HG03457 (cell line): ENCODE results near the gene ATP6V0B.

Source experiments
- ATAC-seq: cut with Tn5 transposase; IDR thresholded peaks from one replicate; pipeline ENCODE4 v1.9.1; 2021; ENCODE audit warnings: moderate number of reproducible peaks; ENCODE audit not compliant: unreplicated experiment

The ATP6V0B gene

DNA sequence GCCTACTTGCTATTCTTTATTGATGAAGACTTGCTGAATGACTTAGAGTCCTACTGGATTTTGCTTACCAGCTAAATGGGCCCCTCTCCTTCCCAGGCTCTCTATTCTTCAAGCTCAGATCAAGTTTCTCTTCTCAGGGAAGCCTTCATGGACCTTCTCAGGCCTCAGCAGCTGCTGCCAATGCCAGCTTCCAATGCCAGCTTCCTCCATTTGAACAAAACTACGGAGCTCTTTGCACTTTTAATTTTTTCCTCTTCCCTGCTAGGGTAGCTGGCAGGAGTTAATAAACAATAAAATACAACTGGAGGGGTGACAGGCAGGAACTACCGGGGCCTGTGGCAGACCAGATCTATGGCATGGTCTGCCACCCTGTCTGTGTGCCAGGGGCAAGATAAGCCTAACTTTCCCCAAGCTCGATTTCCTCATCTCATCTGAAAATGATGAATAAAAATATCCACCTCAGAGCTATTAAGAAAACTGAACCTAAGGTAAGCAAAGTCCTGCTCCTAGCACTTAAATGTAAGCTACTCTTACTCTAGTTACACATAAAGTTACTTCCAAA, 29.0 kb upstream of the ATP6V0B start:
- no peak for ATAC-seq

DNA sequence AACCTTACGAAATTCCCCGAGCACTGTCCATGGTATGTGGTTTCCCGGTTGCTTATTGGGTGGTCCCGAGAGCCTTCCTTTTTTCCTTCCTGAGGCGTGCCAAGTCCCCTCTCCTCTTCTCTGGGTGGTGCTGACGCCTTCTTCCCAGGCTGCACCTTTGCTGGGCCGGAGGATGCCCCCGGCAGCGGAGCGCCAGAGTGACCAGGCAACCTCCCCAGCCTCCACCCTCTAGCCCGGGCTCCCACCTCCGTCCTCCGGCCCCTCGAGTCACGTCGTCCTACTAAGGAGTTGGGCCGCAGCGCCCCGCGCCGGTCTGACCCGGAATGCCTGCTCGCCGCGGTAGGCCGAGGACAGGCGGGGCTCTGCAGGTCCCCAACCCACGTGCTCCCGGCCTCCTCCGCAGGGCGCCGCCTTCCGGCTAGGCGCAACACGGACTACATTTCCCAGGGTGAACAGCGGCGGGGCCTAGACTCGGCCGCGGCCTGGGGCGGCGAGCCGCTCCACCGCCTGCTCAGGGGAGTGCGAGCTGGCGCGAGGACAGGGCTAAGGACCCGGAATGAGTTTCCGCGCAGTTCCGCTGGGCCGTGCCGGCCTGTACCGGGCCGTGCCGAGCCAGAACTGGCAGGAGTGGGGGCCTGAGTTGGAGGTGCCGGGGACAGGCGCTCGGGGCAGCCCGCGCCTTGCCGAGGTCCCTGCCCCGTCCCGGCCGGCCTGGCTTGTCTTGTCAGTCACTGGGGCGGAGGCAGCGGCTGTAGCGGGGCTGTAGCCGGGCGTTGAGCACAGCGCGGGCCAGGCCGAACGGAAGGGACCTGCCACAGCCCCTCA, 28.3 kb upstream of the ATP6V0B start, which contains the start of gene IPO13:
IPO13 (plus strand) TSS at position 715 of the 825 bp plus-strand sequence. CDS start 651 bp downstream, outside the sequence.
- peak; percentile 87 for ATAC-seq

DNA sequence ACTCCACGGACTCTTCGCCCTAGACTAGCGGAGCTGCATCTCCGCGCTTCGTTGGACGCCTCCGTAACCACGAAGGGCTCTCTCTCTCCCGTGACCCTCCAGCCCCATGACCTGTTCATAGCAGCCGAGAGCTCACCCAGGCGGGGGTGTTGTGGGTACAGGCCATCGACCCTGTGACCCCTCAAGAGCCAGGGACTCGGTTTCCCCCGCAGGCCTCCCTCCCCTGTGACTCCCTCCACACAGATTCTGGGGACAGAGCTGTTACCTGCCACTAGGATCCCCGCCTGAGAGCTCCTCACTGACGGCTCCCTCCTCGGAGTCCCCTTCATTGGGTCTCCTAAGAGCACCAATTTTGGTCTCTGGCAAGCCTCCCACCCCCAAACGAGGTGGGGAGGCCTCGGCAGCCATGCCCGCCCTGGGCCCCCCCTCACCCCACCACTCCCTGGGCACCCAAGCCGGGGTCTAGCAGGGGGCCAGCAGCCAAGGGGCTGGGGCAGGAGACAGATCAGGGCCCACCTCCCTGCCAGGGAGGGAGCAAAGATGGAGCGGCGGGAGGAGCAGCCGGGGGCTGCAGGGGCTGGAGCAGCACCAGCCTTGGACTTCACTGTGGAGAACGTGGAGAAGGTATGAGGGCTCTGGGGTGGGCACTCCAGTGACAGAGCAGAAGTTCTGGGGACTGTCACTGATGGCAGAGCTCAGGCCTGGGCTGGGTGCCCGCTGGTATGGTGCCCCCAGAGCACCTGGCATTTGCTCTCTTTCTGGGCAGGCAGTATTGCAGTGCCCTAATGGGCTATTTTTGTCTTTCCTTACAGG, 27.5 kb upstream of the ATP6V0B start:
- no peak for ATAC-seq

DNA sequence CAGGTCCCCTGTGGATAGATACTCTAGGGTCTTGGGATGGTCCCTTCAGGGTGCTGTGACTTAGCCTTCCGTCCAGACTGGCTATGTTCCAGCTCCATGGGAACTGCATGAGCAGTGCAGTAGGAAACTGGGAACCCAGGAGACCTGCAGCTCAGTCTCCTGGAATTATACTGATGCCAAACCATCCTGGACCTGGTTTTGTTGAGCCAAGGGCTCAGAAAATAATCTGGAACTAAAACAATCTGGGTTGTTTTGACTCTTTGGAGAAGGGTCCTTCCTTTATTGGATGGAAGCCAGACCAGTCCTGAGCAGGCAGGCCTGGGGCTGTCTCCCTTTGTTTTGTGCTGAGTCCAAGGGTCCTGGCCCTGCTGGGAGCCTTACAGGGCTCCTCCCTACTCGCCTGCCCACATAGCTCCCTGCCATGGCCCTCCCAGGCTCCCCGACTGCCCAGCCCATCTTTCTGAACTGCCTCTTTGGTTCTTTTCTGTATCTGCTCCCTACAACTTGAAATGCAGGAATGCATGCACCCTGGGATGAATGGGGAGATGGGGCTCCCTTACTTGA, 26.8 kb upstream of the ATP6V0B start:
- no peak for ATAC-seq

DNA sequence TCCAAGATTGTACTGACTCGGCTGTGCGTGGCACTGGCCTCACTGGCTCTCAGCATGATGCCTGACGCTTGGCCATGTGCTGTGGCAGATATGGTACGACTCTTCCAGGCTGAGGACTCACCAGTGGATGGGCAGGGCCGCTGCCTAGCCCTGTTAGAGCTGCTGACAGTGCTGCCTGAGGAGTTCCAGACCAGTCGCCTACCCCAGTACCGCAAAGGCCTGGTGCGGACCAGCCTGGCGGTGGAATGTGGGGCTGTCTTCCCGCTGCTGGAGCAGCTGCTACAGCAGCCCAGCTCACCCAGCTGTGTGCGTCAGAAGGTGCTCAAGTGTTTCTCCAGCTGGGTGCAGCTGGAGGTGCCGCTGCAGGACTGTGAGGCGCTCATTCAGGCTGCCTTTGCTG, 25.1 kb upstream of the ATP6V0B start:
- ATAC-seq = no peak

DNA sequence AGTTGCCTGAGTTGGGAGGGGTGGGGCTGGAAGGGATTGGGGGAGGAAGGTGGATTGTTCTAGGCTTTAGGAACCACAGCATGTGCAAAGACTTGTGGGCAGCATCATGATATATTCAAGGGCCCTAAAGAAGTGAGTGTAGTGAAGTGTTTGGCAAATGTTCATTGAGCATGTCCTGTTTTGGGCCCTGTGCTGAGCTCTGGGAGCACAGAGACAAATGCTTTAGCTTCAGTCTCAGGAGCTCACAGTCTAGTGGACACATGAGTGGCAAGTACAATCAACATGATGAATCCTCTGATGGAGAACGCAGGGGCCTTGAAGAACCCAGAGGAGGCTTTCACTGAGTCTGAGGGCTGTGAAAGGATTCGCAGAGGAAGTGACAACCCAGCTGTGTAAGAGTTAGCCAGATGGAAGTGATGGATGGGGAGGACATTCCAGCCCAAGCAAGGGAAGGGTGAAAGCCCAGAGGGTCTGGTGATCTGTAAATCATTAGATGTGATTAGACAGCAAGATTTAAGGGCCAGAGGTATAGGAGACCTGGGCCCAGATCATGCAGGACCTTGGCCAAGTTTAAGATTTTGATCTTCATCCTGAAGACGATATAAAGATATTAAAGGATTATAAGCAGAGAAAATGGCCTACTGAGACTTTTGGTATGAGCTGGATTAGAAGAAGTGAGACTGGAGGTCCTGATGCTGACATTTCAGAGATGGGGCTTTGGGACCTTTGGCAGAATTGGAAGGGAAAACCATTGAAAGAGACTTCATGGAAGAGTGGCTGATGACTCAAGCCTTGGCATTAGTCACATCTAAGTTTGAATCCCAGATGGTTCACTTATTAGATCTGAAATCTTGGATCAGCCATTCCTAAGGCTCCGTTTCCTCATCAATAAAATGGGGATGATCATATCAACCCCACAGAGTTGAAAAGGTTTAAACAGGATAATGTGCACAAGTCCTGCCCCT, 23.5 kb upstream of the ATP6V0B start:
- ATAC-seq = no peak

DNA sequence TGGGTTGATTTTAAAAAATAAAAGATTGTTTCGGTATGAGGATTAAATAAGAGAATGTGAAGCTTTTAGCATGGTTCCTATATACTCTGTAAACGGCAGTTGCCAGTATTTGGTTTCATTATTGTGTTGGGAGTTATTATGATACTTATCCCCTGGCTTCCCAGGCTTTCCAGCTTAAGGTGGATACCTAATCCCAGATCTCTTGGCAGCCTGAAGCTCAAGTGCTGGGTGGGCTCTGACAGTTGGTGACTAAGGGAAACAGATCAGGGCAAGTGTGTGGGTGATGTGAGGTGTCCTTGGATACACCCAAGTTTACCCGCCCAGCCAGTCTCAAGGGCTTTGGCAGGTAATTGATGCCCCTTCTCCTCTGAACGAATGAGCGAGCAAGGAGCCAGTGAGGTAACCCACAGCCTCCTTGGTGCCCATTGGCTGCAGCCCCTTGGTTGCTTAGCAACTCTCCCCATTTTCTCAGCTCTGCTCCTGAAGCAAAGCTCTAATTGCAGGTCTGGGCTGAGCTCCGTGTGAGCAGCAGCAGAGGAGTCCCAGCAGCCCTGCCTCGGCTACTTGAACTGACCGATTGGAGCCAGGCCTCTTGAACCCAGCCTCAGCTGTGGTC, 21.9 kb upstream of the ATP6V0B start:
- ATAC-seq = no peak

DNA sequence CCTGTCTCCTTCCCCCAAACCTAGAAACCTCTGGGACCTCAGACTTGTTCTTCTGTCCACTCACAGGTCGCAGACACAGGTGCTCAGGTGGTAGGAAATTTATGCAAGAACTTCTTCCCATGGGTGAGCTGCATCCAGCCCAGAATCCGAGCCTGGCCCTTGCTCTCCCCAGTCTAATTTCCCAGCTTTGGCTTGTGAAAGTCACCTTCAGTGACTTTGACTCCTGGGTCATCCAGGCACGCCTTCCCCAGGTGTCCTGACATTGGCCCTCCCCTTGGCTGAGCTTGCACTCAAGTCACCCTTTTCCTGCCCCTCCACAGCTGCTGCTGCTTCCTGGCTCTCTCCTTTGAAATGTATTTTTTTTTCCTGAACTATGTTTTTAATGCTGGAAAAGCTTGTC, 21.4 kb upstream of the ATP6V0B start:
- ATAC-seq = no peak

DNA sequence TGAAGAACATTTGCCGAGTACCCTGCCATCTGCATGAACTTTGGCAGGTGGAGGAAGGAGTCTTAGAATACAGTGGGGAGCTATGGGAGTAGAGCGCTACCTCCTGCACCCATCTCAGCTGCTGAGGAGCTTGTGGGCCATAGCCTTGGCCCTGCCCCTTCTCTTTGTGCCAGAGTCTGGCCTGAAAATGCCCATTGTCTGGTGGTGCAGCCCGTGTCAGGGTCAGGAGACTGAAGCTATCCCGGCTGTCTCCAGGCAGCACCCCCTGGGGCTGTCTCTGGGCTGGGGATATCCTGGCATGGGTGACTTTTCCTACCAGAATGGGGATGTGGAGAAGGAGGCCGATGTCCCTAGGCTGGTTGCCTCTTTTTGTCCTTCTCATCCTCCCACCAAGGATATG, 20.7 kb upstream of the ATP6V0B start:
- no peak for ATAC-seq

DNA sequence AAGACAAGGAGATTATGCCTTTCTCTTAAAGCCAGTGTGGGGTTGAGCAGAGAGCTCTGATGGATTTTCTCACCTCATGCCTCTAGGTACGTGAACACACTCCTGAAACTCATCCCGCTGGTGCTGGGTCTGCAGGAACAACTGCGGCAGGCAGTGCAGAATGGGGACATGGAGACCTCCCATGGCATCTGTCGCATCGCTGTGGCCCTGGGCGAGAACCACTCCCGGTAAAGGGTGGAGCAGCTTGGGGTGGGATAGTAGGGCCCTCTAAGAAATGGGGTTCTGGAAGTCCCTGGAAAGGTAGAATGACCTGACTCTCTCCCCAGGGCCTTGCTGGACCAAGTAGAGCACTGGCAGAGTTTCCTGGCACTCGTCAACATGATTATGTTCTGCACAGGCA, 18.5 kb upstream of the ATP6V0B start:
- ATAC-seq = no peak

DNA sequence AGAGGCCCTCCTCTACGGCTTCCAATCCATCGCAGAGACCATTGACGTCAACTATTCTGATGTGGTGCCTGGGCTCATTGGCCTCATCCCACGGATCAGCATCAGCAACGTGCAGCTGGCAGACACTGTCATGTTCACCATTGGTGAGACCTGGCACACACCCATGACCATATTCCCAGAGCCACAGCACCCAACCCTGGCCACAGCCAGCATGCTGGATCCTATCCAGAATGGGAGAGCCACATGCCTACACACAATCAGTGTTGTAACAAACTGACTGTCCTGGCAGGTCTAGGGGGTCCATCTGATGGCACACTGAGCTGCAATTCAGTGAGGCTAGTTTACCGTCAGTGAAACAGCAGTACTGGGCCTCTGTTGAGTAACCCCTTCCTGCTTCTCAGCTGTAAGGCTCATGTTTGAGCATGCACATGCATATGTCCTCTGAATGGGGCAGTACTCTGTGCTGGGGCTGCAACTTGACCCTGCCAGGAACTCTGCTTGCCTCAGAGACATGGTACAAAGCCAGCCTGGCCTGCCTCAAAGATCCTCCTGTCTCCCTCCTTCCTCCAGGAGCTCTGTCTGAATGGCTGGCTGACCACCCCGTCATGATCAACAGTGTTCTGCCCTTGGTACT, 17.2 kb upstream of the ATP6V0B start:
- no peak for ATAC-seq

DNA sequence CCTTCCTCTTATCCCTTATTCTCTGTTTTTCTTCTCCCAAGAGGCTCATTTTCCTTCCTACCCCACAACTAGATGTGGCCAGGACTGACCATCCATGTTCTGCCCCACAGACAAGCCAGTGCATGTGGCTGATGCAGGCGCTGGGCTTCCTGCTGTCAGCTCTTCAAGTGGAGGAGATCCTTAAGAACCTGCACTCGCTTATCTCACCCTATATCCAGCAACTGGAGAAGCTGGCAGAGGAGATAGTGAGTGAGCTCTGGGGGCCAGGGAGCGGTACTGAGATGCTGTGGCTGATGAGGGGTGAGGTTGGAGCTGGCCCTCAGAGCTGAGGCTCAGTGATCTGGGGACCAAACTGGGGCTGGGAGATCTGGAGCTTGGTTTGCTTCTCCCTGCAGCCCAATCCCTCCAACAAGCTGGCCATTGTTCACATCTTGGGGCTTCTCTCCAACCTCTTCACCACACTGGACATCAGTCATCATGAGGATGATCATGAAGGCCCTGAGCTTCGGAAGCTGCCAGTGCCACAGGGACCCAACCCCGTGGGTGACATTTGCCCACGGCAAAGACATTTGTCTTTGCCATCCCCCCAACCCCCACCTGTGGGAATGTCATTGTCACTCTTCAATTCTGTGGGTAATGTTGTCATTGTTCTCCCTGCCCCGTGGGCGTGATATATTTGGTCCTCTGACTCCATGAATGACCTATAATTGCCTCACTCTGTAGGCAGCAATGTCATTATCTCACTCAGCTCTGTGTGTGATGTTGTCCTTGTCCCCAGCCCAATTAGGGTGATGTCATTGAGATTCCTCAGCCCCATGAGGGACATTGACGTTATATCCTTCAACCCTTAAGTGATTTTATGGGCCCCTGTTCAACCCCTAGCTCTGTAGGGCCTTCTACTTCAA, 16.2 kb upstream of the ATP6V0B start:
- ATAC-seq = no peak

DNA sequence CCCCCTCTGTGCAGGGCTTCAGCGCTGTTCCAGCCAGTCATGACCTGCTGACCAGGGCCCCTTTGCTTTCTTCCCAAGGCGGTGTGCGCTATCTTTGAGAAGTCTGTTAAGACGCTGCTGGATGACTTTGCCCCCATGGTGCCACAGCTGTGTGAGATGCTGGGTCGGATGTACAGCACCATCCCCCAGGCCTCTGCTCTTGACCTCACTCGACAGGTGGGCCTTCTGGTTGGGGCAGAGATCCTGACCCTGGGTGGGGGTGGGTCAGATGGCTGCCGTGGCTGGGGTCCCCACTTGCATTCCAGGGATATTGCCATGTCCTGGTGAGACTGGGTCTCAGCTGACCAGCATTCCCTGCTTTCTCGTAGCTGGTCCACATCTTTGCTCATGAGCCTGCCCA, 14.0 kb upstream of the ATP6V0B start:
- ATAC-seq = no peak

DNA sequence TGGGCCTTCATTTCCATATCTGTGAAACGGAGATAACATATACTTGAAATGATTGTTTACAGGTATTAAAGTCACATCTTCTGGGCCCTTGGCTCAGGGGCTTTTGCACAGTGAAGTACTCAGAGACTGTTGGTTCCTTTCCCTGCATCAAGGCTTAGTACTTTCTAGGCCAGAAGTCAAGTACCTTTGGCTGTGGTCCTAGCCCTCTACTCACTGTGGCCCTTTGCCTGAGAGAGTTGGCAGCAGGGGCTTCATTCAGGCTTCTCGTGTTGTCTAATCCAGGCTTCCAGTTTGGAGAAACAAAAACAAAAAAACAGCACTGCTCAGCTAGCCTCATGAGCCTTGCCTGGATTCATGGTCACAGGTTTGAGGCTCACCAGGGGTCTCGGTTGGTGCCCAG, 13.1 kb upstream of the ATP6V0B start:
- ATAC-seq = no peak

DNA sequence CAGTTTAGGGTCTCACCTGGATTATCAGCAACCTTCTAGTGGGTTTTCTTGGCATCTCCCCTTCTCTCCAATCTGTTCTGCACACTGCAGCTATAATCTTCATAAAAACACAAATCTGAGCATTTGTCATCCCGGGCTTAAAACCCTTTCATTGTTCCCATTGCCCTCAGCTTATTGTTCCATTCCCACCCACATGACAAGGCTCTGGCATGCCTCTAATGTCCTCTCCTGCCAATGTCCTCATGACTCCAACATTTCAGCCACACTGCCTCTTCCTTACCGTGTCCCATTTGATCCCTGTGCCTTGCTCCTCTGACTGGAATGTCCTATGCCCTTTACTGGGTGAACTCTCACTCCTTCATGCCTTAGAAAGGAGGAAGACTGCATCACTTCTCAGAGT, 12.4 kb upstream of the ATP6V0B start:
- ATAC-seq = no peak

DNA sequence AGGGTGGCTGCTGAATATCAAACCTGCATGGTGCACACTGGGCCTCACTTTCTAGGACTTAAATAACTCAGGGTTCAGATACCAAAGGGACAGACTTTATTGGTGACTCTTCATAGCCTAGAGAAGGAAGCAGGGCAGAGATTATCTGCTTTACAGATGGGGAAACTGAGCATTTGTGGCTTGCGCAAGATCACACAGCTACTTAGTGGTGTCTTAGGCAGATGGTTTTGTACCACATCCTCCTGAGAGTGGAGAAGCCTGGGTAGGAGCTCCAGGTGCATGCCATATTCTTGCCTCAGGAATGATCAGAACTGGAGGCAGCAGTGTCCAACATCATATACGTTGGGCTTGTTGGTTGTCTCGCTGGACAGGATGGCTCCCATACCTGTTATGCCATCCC, 11.8 kb upstream of the ATP6V0B start:
- no peak for ATAC-seq

DNA sequence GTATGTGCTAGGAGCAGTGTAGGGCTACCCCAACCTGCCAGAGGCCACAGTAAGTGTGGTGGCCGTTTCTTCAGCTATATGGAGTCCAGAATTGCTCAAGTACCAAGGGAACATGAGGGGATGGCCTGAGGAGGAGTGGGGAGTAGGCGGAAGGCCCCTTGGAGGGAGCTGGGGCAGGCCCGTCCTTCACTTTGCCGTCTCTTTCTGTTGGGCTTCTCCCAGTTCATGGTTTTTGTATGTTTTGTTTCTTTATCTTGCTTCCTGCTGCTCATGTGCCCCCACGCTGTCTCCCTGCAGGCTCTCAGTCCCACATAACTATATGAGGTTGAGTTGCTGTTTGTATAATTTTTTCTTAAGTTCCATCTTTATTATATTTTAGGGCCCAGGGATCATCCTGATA, 10.9 kb upstream of the ATP6V0B start:
- no peak for ATAC-seq

DNA sequence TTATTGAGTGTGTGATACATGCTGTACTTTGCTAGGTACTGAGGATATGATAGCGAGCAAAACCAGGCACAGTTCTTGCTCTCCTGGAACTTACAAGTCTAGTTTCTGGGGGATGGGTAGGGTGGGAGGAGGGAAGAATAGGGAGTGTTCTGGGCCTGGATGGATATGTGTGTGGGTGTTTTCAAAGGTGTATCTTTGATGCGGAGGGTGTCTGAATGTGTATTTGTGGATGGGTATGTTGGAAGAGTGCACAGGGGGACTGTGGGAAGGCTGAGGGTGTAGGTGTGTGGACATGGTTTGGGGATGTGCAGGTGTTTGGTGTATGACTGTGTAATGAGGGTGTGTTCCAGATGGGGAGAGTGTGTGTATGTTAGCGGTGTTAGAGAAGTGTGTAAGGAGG, 9.4 kb upstream of the ATP6V0B start:
- no peak for ATAC-seq
